Activated CD4-positive, alpha-beta T cell treated with anti-CD3 and anti-CD28 coated beads, Interleukin-2, amount 50 U/mL, for 24 hours (primary cell): ENCODE results near the gene FZD1.

Experiments used
- DNase-seq, 2 donors: peaks; one replicate each; pipeline ENCODE4 v3.0.0-alpha.2; 2020; ENCODE audit warnings: low read depth in 1 of 2, low spot score in 1 of 2

FZD1 gene

DNA sequence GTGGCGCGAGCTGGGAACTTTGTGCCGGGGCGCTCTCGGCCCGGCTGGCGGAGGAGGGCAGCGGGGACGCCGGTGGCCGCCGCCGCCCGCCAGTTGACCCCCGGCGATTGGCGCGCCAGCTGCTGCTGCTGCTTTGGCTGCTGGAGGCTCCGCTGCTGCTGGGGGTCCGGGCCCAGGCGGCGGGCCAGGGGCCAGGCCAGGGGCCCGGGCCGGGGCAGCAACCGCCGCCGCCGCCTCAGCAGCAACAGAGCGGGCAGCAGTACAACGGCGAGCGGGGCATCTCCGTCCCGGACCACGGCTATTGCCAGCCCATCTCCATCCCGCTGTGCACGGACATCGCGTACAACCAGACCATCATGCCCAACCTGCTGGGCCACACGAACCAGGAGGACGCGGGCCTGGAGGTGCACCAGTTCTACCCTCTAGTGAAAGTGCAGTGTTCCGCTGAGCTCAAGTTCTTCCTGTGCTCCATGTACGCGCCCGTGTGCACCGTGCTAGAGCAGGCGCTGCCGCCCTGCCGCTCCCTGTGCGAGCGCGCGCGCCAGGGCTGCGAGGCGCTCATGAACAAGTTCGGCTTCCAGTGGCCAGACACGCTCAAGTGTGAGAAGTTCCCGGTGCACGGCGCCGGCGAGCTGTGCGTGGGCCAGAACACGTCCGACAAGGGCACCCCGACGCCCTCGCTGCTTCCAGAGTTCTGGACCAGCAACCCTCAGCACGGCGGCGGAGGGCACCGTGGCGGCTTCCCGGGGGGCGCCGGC is 870 bp downstream of the FZD1 start:
- DNase-seq = no peak

GRCh38 chr7:91265693-91266066 is 1.4 kb downstream of the FZD1 start:
- DNase-seq = no peak

- DNase-seq = no peak
Observed at GRCh38 chr7:91266067-91266688, 1.9 kb downstream of the FZD1 start.

GRCh38 chr7:91266689-91267090 is 2.5 kb downstream of the FZD1 start:
- no peak for DNase-seq

DNA sequence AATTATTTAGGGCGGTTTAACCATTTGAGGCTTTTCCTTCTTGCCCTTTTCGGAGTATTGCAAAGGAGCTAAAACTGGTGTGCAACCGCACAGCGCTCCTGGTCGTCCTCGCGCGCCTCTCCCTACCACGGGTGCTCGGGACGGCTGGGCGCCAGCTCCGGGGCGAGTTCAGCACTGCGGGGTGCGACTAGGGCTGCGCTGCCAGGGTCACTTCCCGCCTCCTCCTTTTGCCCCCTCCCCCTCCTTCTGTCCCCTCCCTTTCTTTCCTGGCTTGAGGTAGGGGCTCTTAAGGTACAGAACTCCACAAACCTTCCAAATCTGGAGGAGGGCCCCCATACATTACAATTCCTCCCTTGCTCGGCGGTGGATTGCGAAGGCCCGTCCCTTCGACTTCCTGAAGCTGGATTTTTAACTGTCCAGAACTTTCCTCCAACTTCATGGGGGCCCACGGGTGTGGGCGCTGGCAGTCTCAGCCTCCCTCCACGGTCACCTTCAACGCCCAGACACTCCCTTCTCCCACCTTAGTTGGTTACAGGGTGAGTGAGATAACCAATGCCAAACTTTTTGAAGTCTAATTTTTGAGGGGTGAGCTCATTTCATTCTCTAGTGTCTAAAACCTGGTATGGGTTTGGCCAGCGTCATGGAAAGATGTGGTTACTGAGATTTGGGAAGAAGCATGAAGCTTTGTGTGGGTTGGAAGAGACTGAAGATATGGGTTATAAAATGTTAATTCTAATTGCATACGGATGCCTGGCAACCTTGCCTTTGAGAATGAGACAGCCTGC is 3.1 kb downstream of the FZD1 start:
- no peak for DNase-seq

- DNase-seq = no peak
Observed at GRCh38 chr7:91270372-91270771, 6.1 kb downstream of the FZD1 start.

DNA sequence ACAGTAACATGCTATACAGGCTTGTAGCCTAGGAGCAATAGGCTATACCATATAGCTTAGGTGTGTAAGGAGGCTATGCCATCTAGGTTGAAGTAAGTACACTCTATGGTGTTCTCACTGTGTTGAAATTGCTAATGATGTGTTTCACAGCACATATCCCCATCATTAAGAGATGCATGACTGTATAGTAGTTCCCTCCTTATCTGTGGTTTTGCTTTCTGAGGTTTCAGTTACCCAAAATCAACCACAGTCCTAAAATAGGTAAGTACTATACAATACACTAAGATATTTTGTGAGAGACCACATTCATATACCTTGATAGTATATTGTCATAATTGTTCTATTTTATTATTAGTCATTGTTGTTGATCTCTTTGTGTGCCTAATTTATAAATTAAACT is 12.7 kb downstream of the FZD1 start:
- no peak for DNase-seq

GRCh38 chr7:91280185-91280584 is 16.0 kb downstream of the FZD1 start:
- no peak for DNase-seq

GRCh38 chr7:91280604-91281003 is 16.4 kb downstream of the FZD1 start:
- no peak for DNase-seq

- DNase-seq = no peak
Observed at GRCh38 chr7:91285696-91286355, 21.6 kb downstream of the FZD1 start.

- no peak for DNase-seq
Observed at GRCh38 chr7:91286432-91286831, 22.2 kb downstream of the FZD1 start.

GRCh38 chr7:91287371-91288084 is 23.3 kb downstream of the FZD1 start:
- no peak for DNase-seq

DNA sequence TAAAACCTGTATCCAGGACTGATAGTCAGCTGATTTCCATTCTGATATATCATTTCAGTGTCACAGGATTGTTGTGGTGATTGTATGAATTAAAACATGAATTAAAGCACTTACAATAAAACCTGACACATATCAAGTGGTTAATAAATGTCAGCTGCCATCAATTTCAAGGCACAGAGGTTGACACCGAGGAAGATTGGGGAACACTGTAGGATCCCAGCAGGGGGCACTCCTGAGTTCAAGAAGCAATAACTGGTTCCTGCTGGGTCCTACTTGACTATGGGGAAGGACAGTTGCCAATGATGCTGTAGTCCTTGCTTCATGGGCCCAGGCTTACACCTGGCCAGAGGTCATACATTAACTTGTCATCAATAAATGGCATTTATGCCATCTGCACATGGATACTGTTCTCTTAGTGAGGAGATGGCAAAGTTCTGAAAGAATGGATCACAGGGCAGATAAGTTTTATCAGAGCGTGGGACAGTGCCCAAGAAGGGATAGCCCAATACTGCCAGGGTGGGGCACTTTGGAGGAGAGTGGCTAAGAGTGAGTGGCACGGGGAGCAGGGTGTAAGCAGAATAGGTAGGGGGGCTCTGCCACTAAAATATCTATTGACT is 24.1 kb downstream of the FZD1 start:
- no peak for DNase-seq

GRCh38 chr7:91289633-91290254 is 25.5 kb downstream of the FZD1 start:
- DNase-seq = no peak

- DNase-seq = no peak
Observed at GRCh38 chr7:91291302-91291701, 27.1 kb downstream of the FZD1 start.

DNA sequence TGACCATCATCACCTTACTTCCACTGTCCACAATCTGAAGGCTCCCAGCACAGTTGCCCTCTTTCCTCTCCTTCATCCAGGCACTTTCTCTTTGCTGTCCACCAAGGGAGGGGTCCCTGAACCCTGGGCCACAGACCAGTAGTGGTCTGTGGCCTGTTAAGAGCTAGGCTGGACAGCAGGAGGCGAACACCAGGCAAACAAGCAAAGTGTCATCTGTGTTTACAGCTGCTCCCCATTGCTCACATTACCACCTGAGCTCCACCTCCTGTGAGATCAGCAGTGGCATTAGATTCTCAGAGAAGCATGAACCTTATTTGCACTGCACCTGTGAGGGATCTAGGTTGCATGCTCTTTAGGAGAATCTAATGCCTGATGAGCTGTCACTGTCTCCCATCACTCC is 27.7 kb downstream of the FZD1 start:
- DNase-seq = no peak

GRCh38 chr7:91292506-91292905 is 28.3 kb downstream of the FZD1 start:
- DNase-seq = no peak

- no peak for DNase-seq
Observed at GRCh38 chr7:91293136-91293535, 28.9 kb downstream of the FZD1 start.

- DNase-seq = no peak
Observed at GRCh38 chr7:91293840-91294239, 29.6 kb downstream of the FZD1 start.

- DNase-seq = no peak
Observed at GRCh38 chr7:91294639-91295220, 30.5 kb downstream of the FZD1 start.
